GM20431 (cell line): Measurements from ENCODE around the gene SF3B4.

Experiments used
- in situ Hi-C: fragments of 300-500 bp; cut with MseI, MboI; formaldehyde crosslinking; loops from one replicate; pipeline ENCODE4 v1.15.0; 2020; ENCODE audit warnings: low sequenced_read_pairs; ENCODE audit not compliant: unreplicated experiment

Gene SF3B4

GRCh38 chr1:149936170-149936991 lies 8.8 kb upstream of the SF3B4 start, which contains the start of gene MTMR11:
Gene MTMR11, minus strand, starts transcription at chr1:149936879. Its CDS starts 232 bp downstream, at chr1:149936647.
- in situ Hi-C loops, result loop anchor here (25.0 kb wide), 1 partner anchor 251 kb away; no protein-coding TSS in a partner anchor

GRCh38 chr1:149934356-149934755 lies 6.8 kb upstream of the SF3B4 start:
- in situ Hi-C loops, result loop anchor here (25.0 kb wide), 1 partner anchor 253 kb away; no protein-coding TSS in a partner anchor

GRCh38 chr1:149933208-149933607 lies 5.6 kb upstream of the SF3B4 start:
- in situ Hi-C loops, result loop anchor here (25.0 kb wide), 1 partner anchor 254 kb away; no protein-coding TSS in a partner anchor

GRCh38 chr1:149932474-149932873 lies 4.9 kb upstream of the SF3B4 start:
- in situ Hi-C loops, result loop anchor here (25.0 kb wide), 1 partner anchor 255 kb away; no protein-coding TSS in a partner anchor

GRCh38 chr1:149931212-149931790 lies 3.7 kb upstream of the SF3B4 start:
- in situ Hi-C loops, result loop anchor here (25.0 kb wide), 1 partner anchor 256 kb away; no protein-coding TSS in a partner anchor

- in situ Hi-C loops, result loop anchor here (25.0 kb wide), 1 partner anchor 257 kb away; no protein-coding TSS in a partner anchor
These were observed 2.3 kb upstream of the SF3B4 start for GRCh38 chr1:149929856-149930255.

- in situ Hi-C loops, result loop anchor here (25.0 kb wide), 1 partner anchor 259 kb away; no protein-coding TSS in a partner anchor
These were observed 760 bp upstream of the SF3B4 start for GRCh38 chr1:149928401-149928724.

GRCh38 chr1:149927056-149927562 lies 494 bp downstream of the SF3B4 start:
- in situ Hi-C loops, result loop anchor here (25.0 kb wide), 1 partner anchor 260 kb away; no protein-coding TSS in a partner anchor

- in situ Hi-C loops, result loop anchor here (25.0 kb wide), 1 partner anchor 261 kb away; no protein-coding TSS in a partner anchor
These were observed 1.3 kb downstream of the SF3B4 start for GRCh38 chr1:149926296-149926695.

GRCh38 chr1:149925751-149926150 lies 1.9 kb downstream of the SF3B4 start:
- in situ Hi-C loops, result loop anchor here (25.0 kb wide), 1 partner anchor 262 kb away; no protein-coding TSS in a partner anchor

- in situ Hi-C loops, result loop anchor here (25.0 kb wide), 1 partner anchor 262 kb away; no protein-coding TSS in a partner anchor
These were observed 2.3 kb downstream of the SF3B4 start for GRCh38 chr1:149925345-149925744.

- in situ Hi-C loops, result no loop called here
These were observed 4.0 kb downstream of the SF3B4 start for GRCh38 chr1:149923626-149924025.

GRCh38 chr1:149917571-149918144 lies 9.9 kb downstream of the SF3B4 start, which contains the start of gene SV2A:
Gene SV2A, minus strand, starts transcription at chr1:149917844. Its CDS starts 4,004 bp downstream, at chr1:149913840.
- in situ Hi-C loops, result no loop called here

- in situ Hi-C loops, result no loop called here
These were observed 10.7 kb downstream of the SF3B4 start for GRCh38 chr1:149916898-149917252.

- in situ Hi-C loops, result no loop called here
These were observed 11.3 kb downstream of the SF3B4 start for GRCh38 chr1:149916193-149916897.

GRCh38 chr1:149915429-149916192 lies 12.0 kb downstream of the SF3B4 start:
- in situ Hi-C loops, result no loop called here

- in situ Hi-C loops, result no loop called here
These were observed 13.1 kb downstream of the SF3B4 start for GRCh38 chr1:149914545-149914944.

- in situ Hi-C loops, result no loop called here
These were observed 21.0 kb downstream of the SF3B4 start for GRCh38 chr1:149906570-149907075.
